ENCODE measurements around the gene PIK3AP1.
"Not testable (repeated sequence)": the region's sequence is repeated elsewhere in the genome, so short reads cannot be mapped to it uniquely, and the experiment has no call there.

PIK3AP1 gene

DNA sequence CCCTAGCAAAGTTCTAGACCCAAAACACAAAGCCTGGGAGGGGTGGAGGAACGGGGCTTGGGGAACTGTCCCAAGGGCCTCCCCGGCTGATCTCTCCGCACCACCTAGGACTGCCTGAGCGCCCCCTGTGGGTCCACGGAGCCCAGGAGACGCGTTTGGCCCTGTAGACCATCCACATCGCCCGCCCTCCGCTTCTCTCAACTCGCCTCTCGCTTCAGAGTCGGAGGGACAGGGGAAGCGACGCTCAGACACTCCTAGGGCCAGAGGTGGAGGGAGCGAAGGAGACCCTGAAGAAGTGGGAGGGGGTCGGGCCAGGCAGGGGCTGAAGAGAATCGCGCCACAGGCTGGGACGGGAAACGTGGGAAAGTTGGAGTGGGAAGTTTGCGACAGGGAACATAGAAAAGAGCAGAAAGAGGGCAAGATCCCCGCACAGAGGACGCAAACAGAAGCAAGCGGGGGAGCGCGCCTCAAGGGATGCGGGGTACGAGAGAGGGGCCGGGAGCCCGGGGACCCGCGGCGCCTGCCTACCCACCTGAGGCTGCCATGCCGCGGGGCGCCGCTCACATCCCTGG is 378 bp downstream of the PIK3AP1 start:
- peak; percentile 37 to 39 for DNase-seq

DNA sequence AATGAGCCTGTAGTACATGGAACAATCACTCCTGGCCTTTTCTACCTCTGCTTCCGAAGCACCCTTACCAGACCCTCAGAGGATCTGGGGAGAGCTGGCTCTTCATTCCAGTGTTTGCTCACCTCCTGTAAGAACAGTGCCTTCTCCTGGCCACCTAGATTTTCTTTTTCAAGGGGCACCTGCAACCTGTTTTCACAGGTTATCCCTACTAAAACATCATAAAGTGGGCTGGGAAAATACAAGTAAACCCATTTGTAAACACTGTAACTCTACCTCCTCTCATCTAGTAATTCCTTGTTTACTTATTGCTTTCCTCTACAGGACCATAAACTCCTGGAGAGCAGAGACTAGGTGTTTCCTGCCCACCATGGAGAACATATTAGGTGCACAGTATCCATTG is 1.1 kb downstream of the PIK3AP1 start:
- DNase-seq: no peak

DNA sequence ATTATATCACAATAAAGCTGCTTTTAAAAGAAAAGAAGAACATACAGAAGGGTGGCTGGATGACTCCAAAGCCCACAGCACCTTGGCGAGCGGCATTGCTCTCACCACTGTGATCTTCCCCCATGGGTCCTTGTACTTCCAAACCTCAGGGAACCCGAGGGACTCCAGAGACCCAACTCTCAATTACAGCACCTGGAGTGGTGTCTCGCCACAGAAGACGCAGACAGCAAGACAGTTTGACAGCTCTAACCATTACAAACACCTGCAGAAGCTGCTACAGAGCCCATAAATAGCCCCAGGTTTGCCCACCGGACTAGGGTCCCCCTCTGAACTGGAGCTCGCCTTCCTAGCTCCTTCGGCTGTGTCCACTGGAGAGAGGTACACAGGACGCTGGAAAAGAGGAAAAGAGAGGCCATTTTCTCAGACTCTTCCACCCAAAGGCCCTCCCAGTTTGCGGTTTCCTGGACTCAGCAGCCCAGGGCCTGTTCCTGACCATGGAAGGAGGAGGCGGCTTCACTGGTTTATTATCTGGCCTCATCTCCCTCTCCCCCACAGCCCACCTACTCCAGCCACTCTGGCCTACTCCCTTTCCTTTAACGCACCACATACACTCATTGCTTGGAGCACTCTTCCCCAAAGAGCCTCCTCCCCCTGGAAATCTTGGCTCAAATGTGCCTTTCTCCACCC is 1.9 kb downstream of the PIK3AP1 start:
- no peak for DNase-seq

DNA sequence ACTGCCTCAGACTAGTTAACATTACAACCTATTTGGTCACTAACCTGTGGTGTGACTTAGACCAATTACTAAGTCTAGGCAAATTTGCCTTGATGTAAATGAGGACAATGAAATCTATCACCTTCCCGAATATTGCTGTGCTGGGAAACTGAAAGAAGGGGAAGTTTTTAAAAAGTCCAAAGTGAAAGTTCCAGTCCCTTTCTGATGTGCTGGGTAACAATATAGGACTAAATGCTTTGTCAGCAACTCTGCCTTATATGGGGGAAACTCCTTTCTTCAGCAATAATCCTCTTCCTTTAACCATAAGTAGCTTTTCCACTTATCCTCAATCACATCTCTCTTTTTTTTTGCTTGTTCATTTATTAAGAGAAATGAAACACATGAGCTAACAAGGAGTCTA is 3.9 kb downstream of the PIK3AP1 start:
- DNase-seq: no peak

DNA sequence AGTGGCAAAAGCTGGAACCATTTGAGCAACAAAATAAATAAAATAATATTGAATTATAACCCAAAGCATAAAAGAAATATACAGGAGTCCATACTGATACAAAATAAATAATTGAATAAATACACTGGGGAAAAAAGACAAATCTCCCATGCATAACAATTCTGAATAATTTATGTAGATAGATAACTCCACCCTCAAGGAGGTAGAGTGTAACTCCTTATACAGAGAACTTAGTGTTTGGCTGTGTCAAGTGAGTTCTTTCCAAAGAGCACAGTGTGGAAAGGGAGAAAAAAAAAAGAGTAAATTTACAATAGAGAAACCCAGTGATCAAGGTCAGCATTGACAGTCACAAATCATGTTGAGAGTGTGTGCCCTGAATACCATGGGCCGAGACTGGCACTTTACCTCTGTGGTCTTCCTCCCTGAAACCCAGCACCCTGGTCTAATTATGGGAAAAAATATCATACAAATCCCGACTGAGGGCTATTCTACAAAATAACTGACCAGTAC is 5.5 kb downstream of the PIK3AP1 start:
- DNase-seq: no peak

DNA sequence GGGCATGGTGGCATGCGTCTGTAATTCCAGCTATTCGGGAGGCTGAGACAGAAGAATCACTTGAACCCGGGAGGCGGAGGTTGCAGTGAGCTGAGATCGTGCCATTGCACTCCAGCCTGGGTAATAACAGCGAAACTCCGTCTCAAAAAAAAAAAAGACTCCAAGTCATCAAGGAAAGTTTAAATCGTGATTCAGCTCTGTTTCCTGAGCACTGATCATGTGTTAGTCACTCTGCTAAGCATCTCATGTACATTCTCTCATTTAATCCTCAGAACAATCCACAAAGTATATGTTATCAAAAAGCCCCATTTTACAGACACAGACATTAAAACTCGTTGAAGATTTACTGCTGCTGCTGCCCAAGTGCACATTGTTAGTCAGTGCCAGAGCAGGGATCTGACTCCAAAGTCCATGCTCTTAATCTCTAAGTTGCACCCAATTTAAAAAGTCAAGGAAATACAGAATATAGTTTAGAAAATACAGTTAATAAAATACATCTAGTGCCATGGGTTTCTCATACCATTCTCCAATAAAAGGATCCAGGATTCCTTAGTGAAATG is 6.2 kb downstream of the PIK3AP1 start:
- no peak for DNase-seq

DNA sequence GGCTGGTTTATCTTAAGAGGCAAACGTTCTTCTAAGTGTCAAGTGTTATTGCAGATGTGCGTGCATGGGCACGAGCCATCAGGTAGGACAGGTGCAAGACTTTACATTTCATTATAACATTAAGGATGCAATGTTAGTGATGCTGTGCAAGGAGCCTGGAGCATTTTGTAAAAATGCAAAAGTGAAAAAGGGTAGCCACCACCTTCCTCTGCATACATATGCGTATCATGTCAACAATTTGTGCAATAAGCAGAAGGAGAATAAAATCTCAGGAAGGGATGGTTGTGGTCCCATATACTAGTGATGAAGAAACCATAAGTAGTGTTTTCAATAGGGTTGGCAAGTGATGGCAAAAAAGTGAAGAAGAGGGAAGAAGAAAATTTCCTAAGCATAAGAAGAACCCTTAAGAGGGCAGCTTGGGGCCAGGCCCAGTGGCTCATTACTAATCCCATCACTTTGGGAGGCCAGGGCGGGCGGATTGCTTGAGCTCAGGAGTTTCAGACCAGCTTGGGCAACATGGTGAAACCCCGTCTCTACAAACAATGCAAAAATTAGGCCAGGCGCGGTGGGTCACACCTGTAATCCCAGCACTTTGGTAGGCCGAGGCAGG is 7.5 kb downstream of the PIK3AP1 start:
- no peak for DNase-seq

DNA sequence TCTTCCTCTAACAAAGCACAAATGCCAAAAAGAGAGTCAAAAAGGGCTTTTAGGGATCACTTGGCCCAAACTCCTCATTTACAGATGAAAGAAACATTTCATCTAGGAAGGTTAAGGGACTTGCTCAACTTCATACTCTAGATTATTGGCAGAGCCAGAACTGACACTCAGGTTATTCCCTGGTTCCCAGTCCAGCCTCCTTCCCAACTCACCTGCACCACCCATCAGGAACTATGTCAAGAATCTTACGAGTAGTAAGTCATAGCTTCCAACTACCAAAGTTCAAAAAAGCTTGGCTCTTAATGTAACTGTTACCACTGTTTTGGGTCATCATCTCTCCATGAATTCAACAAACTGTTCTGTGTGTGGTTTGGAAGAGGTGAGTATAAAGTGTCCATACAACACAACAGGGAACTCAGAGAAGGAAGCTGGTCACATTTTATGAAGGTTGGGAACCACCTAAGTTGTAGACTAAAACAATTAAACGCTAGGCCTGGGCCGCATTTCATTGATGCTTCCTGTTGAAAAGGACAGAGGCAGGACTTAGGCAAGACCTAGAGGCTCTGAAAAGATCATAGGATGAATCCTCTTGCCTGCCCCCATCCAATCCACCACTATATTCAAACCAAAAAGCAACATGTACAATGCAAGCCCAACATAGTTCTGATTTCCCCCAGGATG is 9.1 kb downstream of the PIK3AP1 start:
- DNase-seq: no peak

DNA sequence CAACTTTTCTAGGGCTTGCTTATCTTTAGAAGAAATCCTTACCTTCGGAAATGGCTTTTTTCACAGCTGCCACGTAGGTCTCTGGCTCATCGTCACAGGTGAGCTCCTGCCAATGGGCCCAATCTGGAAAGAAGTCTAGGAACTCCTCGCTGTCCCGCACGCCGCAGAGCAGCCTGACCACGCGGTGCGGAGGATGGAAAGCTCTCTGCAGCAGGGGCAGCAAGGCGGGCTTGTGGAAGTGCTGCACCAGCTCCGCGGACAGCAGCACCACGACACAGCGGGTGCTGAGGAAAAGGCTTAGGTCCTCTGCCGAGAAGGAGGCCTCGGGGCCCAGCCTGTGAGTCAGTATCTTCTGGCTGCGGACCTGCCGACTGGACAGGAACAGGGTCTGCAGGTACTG is 10.8 kb downstream of the PIK3AP1 start:
- no peak for DNase-seq

DNA sequence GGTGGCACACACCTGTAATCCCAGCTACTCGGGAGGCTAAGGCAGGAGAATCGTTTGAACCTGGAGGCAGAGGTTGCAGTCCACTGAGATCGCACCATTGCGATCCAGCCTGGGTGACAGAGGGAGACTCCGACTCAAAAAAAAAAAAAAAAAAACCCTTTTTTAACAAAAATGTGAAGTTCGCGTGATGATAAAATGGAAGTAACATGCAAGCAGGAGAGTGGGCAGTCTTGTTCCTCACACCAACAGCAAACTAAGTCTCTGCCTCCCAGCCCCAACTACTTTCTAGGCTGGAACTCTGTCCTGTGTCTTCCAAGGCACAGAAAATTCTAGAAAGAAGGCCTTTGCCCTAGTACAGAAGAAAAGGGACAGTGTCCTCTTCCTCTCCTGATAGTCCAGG is 11.3 kb downstream of the PIK3AP1 start:
- no peak for DNase-seq

DNA sequence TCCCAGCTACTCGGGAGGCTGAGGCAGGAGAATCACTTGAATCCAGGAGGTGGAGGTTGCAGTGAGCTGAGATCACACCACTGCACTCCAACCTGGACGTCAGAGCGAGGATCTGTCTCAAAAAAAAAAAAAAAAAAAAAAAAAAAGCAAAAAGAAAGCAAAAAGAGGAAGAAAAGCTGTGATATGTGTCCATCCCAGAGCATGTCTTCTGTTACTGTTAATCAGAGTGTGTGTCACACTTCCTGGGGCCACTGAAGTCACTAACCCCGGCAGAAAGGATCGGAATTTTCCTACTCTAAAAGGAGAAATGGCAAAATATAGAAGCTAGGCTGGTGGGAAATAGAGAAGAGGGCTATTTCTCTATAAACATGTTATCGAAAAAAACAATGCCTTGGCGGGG is 11.9 kb downstream of the PIK3AP1 start:
- DNase-seq: no peak

DNA sequence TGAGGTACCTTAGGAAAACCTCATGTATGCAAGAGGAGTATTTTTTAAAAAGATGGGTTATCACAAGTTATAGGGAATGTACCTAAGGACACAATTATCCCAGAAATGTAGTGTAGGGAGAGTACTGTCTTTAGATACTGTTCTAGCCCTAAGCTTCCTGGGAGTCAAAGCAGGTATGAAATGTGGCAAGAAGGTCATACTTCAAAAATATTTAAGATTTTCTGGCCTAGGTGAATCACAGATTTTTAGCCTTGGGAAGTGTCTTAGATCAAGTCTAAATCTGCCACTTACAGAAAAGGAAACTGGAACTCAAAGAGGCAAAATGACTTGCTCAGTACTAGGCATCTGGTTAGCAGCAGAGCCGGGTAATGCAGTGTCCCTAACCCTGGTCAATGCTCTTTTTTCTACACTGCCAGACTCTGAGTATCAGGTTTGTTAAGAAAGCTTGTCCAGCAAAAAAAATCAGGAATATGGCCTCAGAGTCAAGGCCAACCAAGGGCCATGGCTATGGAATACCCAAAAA is 13.9 kb downstream of the PIK3AP1 start:
- DNase-seq: no peak

DNA sequence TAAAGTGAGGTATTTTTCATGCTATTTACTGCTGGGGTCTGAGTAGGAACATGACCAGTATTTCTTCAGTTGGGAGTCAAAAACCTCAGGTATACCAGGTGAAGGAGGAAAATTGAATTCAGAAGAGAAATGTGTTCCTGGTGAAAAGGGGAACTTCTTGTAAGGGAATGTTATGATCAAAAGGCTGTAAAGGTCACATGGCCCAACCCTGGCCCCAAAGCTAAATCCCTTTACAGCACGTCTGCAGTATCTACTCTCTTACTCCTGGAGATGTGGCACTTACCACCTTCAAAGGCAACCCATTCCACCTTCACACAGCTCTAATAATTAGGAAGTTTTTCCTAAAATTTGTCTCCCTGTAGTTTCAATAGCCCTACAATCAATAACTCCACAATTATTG is 15.2 kb downstream of the PIK3AP1 start:
- DNase-seq: no peak

DNA sequence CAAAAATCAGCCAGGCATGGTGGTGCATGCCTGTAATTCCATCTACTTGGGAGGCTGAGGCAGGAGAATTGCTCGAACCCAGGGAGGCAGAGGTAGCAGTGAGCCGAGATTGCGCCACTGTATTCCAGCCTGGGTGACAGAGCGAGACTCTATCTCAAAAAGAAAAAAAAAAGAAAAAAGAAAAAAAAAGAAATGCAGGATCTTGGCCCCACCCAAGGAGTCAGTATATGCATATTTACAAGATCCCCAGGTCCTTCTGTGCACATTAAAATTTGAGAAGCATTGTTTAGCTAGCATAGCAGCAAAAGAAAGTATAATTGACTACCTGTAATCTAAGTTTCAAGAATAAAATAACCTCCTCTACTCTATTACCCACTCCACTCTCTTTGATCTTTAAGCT is 15.8 kb downstream of the PIK3AP1 start:
- DNase-seq: no peak

DNA sequence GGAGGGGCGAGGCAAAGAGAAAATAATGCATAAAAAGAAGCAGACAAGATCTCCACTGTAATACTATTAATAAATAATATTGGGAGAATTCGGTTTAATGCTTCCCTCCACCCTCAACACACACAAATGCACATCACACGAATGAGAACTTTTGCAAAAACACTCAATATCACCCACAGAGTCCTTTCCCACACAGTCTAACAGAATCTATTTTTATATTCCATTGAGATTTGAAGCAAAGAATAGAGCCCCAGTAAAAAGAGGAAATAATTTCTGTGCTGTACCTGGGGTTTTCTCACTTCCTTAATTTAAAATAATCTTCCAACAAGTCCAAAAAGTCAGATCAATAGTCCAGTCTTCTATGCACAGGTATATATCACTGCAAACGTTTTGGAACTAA is 17.0 kb downstream of the PIK3AP1 start:
- DNase-seq: no peak

DNA sequence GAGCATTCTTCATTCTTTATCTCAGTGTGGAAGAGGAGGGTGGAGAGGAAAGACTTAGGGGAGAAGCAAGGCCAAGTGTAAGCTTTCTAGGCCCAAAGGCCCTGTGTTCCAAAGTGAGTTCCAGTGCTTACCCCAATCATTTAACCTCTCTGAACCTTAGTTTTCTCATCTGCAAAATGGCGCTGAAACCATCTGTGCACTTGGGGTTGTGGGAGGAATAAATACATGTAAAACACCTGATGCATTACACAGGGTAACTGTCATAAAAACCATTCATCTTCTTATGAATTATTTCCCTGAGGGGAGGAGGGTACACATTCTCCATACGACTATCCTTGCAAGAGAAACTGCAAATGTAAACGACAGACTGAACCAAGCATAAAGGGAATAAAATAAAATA is 19.0 kb downstream of the PIK3AP1 start:
- DNase-seq: no peak

DNA sequence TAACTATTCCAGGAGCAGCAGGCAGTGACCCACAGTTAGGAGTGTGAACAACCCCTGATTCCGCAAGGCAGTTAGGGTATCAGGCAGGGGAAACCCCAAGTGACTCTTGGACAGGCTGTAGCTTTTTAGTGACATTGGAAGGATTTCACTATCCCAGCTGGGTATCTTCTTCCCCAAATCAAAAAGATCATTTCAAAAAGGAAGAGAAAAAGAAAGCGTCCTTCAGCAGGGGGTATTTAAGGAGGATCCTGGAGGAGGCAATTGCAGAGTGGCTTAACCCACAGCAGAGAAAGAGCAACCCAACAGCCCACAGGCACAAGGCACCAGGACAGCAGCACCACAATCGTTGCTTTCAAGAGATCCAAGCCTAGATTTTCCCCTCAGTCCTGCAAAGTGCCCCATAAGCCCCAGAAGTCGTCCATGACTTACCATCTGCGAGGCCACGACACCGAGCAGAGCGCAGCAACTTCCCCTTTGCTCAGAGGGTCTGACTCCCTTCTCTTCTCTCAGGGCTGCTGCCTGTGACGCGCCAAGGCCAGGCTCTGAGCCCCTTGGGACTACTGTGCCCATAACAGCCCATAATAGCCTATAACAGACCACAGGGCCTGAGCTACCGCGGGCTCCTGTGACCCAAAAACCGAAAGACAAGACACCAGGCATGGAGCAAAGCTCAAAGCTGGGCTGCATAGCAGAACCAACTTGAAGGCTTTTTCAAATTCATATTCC is 19.8 kb downstream of the PIK3AP1 start:
- no peak for DNase-seq

DNA sequence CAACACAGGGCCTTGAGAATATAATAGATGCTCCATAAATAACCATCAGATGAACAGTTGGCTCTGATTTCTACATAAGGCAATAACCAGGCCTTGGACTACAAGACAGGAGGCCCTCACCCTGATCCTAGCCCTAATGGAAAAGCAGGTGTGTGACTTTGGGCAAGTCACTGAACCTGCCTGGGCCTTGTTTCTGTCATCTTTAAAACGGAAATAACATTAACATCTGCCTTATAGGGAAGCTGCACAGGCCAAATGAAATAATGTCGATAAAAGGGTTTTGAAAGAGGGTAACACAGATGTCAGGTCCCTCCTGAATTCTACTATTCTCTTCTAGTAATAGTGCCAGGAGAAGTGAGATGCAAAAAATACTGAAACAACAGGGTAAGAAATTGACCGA is 20.7 kb downstream of the PIK3AP1 start:
- DNase-seq: no peak

DNA sequence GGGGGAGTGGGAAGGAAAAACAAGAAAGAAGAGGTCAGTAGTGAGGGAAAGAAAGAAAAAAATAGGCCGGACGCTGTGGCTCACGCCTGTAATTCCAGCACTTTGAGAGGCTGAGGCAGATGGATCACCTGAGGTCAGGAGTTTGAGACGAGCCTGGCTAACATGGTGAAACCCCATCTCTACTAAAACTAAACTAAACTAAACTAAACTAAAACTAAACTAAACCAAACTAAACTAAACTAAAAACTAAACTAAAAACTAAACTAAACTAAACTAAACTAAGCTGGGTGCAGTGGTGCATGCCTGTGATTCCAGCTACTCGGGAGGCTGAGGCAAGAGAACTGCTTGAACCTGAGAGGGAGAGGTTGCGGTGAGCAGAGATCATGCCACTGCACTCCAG is 22.0 kb downstream of the PIK3AP1 start:
- DNase-seq: not testable (repeated sequence)

DNA sequence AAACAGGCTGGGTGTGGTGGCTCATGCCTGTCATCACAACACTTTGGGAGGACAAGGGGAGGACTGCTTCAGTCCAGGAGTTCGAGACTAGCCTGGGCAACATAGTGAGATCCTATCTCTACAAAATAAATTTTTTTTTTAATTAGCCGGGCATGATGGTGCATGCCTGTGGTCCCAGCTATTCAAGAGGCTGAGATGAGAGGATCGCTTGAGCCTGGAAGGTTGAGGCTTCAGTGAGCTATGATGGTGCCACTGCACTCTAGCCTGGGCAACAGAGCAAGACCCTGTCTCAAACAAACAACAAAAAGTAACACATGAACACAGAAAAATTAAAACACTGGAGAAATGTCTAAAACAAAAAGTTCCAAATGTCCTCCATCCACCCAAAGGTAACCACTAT is 22.9 kb downstream of the PIK3AP1 start:
- no peak for DNase-seq

DNA sequence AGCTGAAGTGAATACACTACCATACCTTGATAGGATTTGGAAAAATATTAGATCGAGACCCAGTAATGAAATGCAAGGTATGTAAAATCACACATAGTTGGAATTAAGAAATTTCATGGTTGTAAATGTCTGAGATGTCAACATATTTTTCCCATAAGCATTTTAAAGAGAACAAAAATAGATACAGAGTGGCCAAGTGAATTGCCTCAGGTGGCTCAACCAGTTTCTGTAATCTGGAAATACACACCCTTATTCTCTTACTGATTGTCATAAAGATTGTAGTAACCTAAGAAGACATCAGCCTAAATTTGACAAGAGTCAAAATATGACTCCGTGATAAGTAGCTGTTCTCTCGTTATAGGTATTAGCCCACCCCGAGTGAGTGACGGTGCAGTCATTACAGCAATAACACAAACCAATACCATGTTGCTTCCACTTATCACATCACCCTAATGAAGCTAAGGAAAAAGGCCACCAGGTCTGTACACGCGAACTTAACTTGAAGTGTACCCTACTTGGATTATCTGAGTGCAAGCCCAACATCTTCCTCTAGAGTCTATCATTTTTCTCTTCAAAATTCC is 23.4 kb downstream of the PIK3AP1 start:
- DNase-seq: no peak

DNA sequence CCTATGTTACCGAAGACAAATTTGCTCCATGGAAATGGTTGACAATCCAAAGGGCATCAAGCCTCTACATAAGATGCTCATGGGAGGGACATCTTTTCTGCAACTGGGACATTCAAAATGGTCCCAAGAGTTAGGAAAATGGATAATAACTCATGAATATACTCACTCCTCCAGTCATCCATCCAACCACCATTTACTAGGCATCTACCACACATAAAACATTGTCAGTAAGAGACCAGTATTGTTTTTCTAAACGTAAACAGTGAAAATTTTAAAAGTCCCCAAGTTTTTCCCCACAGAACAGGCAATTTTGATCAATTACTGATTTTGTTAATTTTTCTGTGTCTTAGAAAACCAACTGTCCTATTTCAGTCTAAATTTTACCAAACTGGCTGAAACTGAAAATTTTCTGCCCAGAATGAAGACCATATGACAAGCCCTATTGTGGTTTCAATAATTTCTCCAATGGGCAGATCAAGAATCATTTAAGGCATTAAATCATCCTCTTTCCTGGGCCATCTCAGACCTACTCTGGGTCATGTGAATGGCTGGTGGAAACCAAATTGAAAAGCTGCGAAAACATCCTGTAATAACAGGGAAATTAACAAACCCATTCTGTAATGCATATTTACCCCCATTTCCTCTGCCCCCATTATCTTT is 24.2 kb downstream of the PIK3AP1 start:
- DNase-seq: no peak

Data from activated CD4-positive, alpha-beta T cell treated with anti-CD3 and anti-CD28 coated beads, Interleukin-2, amount 50 U/mL, for 4 hours (primary cell).